AG09309 (cell line): ENCODE measurements around the gene PHACTR3.

ENCODE experiments used
- DNase-seq: peaks from one replicate; pipeline ENCODE4 v3.0.0-alpha.2; 2010; ENCODE audit warnings: low read depth
- H3K4me3 ChIP-seq: 2 replicates; pipeline ENCODE4 v1.5.1; 2011; ENCODE audit warnings: mild to moderate bottlenecking, low read depth, low read length, moderate library complexity; ENCODE audit not compliant: control insufficient read depth
- CTCF ChIP-seq: IDR thresholded peaks from 2 replicates; pipeline ENCODE4 v1.5.1; 2011; ENCODE audit warnings: mild to moderate bottlenecking, low read depth, low read length, inconsistent platforms; ENCODE audit not compliant: insufficient read depth, control insufficient read depth; ENCODE audit errors: missing control alignments

Gene PHACTR3

DNA sequence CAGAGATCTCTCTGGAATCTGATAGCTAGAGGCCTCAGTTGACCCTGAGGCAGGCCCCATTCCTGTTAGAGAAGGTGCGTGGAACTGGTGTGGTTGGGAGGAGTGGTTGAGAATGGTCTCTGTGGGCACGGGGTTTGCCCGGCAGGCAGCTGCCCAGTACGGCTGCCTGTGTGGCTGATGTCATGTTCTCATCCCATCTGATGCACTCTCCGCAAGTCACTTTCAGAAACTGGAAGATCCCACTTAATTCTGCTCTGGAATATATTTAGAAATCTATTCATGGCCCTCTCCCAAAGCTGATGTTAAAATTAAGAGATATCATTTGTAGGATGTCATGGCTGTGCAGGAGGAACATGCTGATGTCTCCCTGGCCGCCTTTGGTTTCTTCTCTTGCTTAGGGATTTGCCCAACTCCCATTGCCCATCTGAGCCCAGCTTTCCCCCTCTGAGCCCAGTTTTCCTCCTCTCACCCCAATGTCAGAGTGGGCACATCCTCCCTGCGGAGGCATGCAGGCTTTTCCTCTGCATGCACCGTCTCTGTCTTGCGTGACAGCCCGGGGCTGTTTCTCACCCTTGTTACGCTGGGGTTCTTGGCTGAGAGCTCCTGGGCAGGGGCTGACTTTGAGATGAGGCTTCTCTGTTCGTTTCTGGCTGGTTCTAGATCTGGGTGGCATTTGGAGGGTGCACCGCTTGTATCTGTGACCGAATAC lies 21.0 kb downstream of the PHACTR3 start:
- no peak overlapping the region for H3K4me3 ChIP-seq
- no peak for TF ChIP-seq CTCF
- no peak for DNase-seq

DNA sequence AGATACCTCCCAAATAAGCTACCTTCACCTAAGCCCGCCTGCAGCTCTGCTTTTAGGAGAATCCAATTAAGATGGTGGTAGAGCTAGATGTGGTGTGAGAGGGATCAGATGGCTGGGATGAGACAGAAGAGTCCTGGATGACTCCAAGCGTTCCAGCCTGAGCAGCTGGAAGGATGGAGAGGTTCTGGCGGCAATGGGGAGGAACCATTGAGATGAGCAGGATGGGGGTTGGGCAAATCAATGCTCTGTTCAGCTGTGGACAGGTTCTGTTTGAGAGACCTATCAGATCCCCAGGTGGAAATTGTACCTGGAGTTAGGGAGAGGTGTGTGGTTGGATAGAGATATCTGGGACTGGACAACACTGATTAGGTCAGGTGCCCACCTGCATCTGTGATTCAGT lies 23.0 kb downstream of the PHACTR3 start:
- no peak for TF ChIP-seq CTCF
- no peak for DNase-seq
- H3K4me3 ChIP-seq: no peak overlapping the region

DNA sequence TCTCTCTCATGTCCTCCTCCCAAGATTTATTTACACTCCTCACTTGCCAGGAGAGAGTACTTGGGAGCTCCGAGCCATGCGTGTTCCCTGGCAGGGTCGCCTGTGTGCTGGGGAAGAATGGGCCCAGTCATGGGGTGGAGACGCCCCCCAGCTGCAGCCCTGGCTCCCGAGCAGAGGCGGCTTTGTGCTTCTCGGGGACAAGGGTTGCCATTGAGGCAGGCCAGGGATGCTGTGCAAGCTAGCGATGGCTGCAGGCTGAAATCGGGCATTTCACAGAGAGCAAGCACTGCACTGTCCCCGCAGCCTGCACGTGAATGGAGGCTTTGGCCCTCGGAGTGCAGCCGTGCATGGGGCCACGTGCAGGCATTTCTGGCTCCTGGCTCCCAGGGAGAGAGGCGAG lies 23.8 kb downstream of the PHACTR3 start:
- TF ChIP-seq CTCF: no peak
- DNase-seq: no peak
- no peak overlapping the region for H3K4me3 ChIP-seq

GRCh38 chr20:59629141-59630045 lies 25.1 kb downstream of the PHACTR3 start:
- DNase-seq: no peak
- H3K4me3 ChIP-seq: no peak overlapping the region
- no peak for TF ChIP-seq CTCF

DNA sequence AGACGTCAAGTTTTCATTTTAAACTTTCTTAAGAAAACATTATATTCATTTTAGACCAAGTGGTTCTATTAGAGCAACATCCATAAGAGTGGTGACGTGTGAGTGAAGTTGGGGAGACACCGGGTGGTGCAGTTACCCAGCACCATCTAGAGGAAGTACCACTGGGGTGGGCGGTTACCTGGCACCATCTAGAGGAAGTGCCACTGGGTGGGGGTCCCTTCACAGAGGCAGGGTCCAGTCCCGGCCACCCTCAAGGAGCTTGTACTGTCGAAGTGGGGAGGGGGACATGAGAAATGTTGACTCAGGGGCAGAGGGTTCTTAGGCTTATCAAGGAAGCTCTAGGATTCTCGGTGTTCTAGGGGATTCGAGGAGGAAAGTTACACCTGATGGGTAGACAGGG lies 26.2 kb downstream of the PHACTR3 start:
- no peak for DNase-seq
- no peak for TF ChIP-seq CTCF
- no peak overlapping the region for H3K4me3 ChIP-seq

GRCh38 chr20:59631751-59632540 lies 27.6 kb downstream of the PHACTR3 start:
- no peak for TF ChIP-seq CTCF
- H3K4me3 ChIP-seq: no peak overlapping the region
- no peak for DNase-seq
